Measurements from ENCODE around the gene DRAXIN. TPM values are rescaled to one million over a fixed set of nuclear protein-coding genes. Genes with fewer than 3 reads are reported as not detected.

DRAXIN gene
- total RNA-seq, 2 donors from 2014 or later: not detected

- Histone ChIP-seq H3K9me3 (no peaks in the 10 kb centered on the region), H3K4me1 (peaks cover 5% of the 10 kb centered on the region), H3K27ac (no peak overlapping the region), H3K27me3 (no peaks in the 10 kb centered on the region), H3K36me3 (replicated peaks in 1 of 2; ENCODE audit: insufficient read depth in 1 of 2, low read depth in 2 of 2) (peaks cover 0 to 8% of the 10 kb centered on the region in 2 donors), H3K4me3 (no peak overlapping the region)
- ATAC-seq: no peak
- 76 to 91% methylated on average over 9 to 12 of the region's 14 CpGs for WGBS, 2 donors
- no peak for TF ChIP-seq CTCF (IDR thresholded peaks at IDR 0.05)
- no peak for TF ChIP-seq POLR2A (IDR thresholded peaks at IDR 0.05)
- DNase-seq: peak in 1 of 4 donors; percentile 30
- intact Hi-C loops (cut with DNase I): no loop called here
Observed at GRCh38 chr1:11671544-11672286, 19.8 kb upstream of the DRAXIN start.

- H3K9me3 ChIP-seq: no peaks in the 10 kb centered on the region
- TF ChIP-seq POLR2A (IDR thresholded peaks at IDR 0.05) (no peak), CTCF (IDR thresholded peaks at IDR 0.05) (no peak)
- H3K4me3 ChIP-seq: no peak overlapping the region
- H3K27ac ChIP-seq: no peak overlapping the region
- DNase-seq (no peak), ATAC-seq (no peak)
- H3K4me1 ChIP-seq: no peaks in the 10 kb centered on the region
- WGBS, 2 donors: 88 to 94% methylated on average over 6 to 13 of the region's 14 CpGs
- no peaks in the 10 kb centered on the region for H3K27me3 ChIP-seq
- peaks cover 0 to 8% of the 10 kb centered on the region in 2 donors for H3K36me3 ChIP-seq (replicated peaks in 1 of 2; ENCODE audit: insufficient read depth in 1 of 2, low read depth in 2 of 2)
- intact Hi-C loops (cut with DNase I): no loop called here
Observed at GRCh38 chr1:11673089-11673769, 18.3 kb upstream of the DRAXIN start.

- intact Hi-C loops (cut with DNase I): no loop called here
- 93% methylated on average over 14 of the region's 14 CpGs; no CpG with 5 or more reads in 1 of the 2 donors for WGBS, 2 donors
- H3K4me1 ChIP-seq: no peaks in the 10 kb centered on the region
Observed at GRCh38 chr1:11674488-11674887, 17.0 kb upstream of the DRAXIN start.

GRCh38 chr1:11675325-11675724, 16.2 kb upstream of the DRAXIN start:
- no peak for ATAC-seq
- Histone ChIP-seq H3K9me3 (no peaks in the 10 kb centered on the region), H3K27ac (no peak overlapping the region), H3K36me3 (replicated peaks in 1 of 2; ENCODE audit: insufficient read depth in 1 of 2, low read depth in 2 of 2) (peaks cover 0 to 8% of the 10 kb centered on the region in 2 donors), H3K4me1 (peaks cover 8% of the 10 kb centered on the region), H3K27me3 (no peaks in the 10 kb centered on the region), H3K4me3 (no peak overlapping the region)
- TF ChIP-seq POLR2A (IDR thresholded peaks at IDR 0.05) (no peak), CTCF (IDR thresholded peaks at IDR 0.05) (no peak)
- WGBS, 2 donors: 92 to 96% methylated on average over 8 to 10 of the region's 10 CpGs
- intact Hi-C loops (cut with DNase I): no loop called here
- no peak for DNase-seq

More at GRCh38 chr1:11674488-11674887, 17.0 kb upstream of the DRAXIN start:
- Histone ChIP-seq H3K27me3 (no peaks in the 10 kb centered on the region), H3K36me3 (replicated peaks in 1 of 2; ENCODE audit: insufficient read depth in 1 of 2, low read depth in 2 of 2) (peaks cover 0 to 8% of the 10 kb centered on the region in 2 donors), H3K27ac (no peak overlapping the region), H3K4me3 (no peak overlapping the region), H3K9me3 (no peaks in the 10 kb centered on the region)
- ATAC-seq (no peak), DNase-seq (no peak)
- TF ChIP-seq CTCF (IDR thresholded peaks at IDR 0.05): no peak
- no peak for TF ChIP-seq POLR2A (IDR thresholded peaks at IDR 0.05)

Measured in body of pancreas (tissue), 4 donors.